Activated T-cell treated with anti-CD3 and anti-CD28 coated beads for 48 hours (primary cell): ENCODE data around the gene CDKN2D.

Source experiments
- DNase-seq: peaks from one replicate; pipeline ENCODE4 v3.0.0-alpha.2; 2020; ENCODE audit warnings: low read depth

CDKN2D gene

GRCh38 chr19:10520652-10521318, 48.0 kb downstream of the CDKN2D start:
- no peak for DNase-seq

- DNase-seq, result no peak
Measured at GRCh38 chr19:10519421-10519820, 49.4 kb downstream of the CDKN2D start.

GRCh38 chr19:10518444-10519361, 50.1 kb downstream of the CDKN2D start:
- DNase-seq, result no peak

- no peak for DNase-seq
Measured at GRCh38 chr19:10517760-10518443, 50.9 kb downstream of the CDKN2D start.

GRCh38 chr19:10517361-10517759, 51.4 kb downstream of the CDKN2D start, which contains the start of gene S1PR5:
TSS of gene S1PR5 (minus strand) at chr19:10517447. CDS start at chr19:10515011, 2,436 bp downstream.
- no peak for DNase-seq

GRCh38 chr19:10516671-10517286, 52.0 kb downstream of the CDKN2D start:
- DNase-seq, result no peak
